K562 (cell line): ENCODE data around the gene BMF. TPM values are rescaled to one million over a fixed set of nuclear protein-coding genes. Genes with fewer than 3 reads are reported as not detected.

Experiments used
- ATAC-seq: fragments of 200-7000 bp; cut with Tn5 transposase; 3 replicates; pipeline ENCODE4 v1.9.1; 2020; ENCODE audit warnings: moderate library complexity
- BruUV-seq: library from RNA; stranded (reverse); fragments of 400-500 nt; replicated peaks from 2 replicates; lab custom pipeline; 2021; lab: Mats Ljungman, UMichigan
- CTCF ChIA-PET: fragments of 300-600 bp; formaldehyde crosslinking; extraction: SDS; loops from one replicate; lab custom pipeline; 2021; ENCODE audit warnings: low intra/inter-chr PET ratio; lab: Yijun Ruan, JAX
- POLR2A ChIA-PET: fragments of 300-600, 350-650 bp; sonication (Branson Sonifier 250); formaldehyde crosslinking; extraction: SDS; loops from one replicate; lab custom pipeline; 2021; ENCODE audit warnings: antibody characterized with exemption, inconsistent platforms; lab: Yijun Ruan, JAX
- DNase-seq, 4 experiments: peaks; one replicate each; pipeline versions ENCODE4 v3.0.0 to v3.0.0-alpha.2; 2011 to 2018; ENCODE audit warnings: low spot score in 3 of 4, mixed read lengths in 3 of 4; ENCODE audit errors: extremely low read depth in 1 of 4
- FAIRE-seq: peaks from 2 replicates; lab custom pipeline; 2011; peaks lifted over from hg19 to GRCh38; lab: Jason Lieb, UNC
- H2AFZ ChIP-seq: 2 replicates; pipeline ENCODE4 v1.6.0; 2011; ENCODE audit warnings: low read depth, low read length, control low read depth, inconsistent platforms
- H3K27ac ChIP-seq: fragments of 200-600 bp; 3 replicates; pipeline ENCODE4 v1.8.0; 2011; ENCODE audit warnings: low read depth, mild to moderate bottlenecking, control low read depth, inconsistent platforms, low read length, moderate library complexity, mixed read lengths; ENCODE audit errors: extremely low read depth
- H3K27me3 ChIP-seq, 2 experiments: fragments of 300-600 bp in 1 of 2; 2 replicates in 1 of 2; 3 replicates in 1 of 2; pipeline versions ENCODE4 v1.6.0 to v1.8.0; 2011; ENCODE audit warnings: inconsistent platforms in 2 of 2, low read length in 2 of 2, mild to moderate bottlenecking in 1 of 2, mixed read lengths in 1 of 2, moderate library complexity in 1 of 2; ENCODE audit not compliant: control insufficient read depth in 2 of 2, insufficient read depth in 2 of 2
- H3K36me3 ChIP-seq: fragments of 300-600 bp; 3 replicates; pipeline ENCODE4 v1.8.0; 2011; ENCODE audit warnings: mild to moderate bottlenecking, low read length, inconsistent platforms; ENCODE audit not compliant: control insufficient read depth, insufficient read depth
- H3K4me1 ChIP-seq, 2 experiments: fragments of 200-600 bp in 1 of 2; replicated peaks in 1 of 2; 2 replicates in 1 of 2; 3 replicates in 1 of 2; pipeline versions ENCODE4 v1.5.1 to v1.8.0; 2011; ENCODE audit warnings: inconsistent platforms in 2 of 2, low read length in 2 of 2, mild to moderate bottlenecking in 1 of 2, mixed read lengths in 1 of 2, moderate library complexity in 1 of 2; ENCODE audit not compliant: control insufficient read depth in 2 of 2, insufficient read depth in 2 of 2
- H3K4me2 ChIP-seq: 2 replicates; pipeline ENCODE4 v1.6.1; 2011; ENCODE audit warnings: low read length, control low read depth, inconsistent platforms, mixed read lengths; ENCODE audit not compliant: insufficient read depth
- H3K4me3 ChIP-seq: fragments of 200-600 bp; sonication (generic), shearing (Covaris generic); 2 replicates; pipeline ENCODE4 v1.5.1; 2016; ENCODE audit warnings: control low read depth, inconsistent platforms
- H3K79me2 ChIP-seq: fragments of 200-600 bp; 3 replicates; pipeline ENCODE4 v1.8.0; 2011; ENCODE audit warnings: low read length, inconsistent platforms; ENCODE audit not compliant: control insufficient read depth, insufficient read depth
- H3K9ac ChIP-seq, 2 experiments: 2 replicates each; pipeline versions ENCODE4 v1.6.0 to v1.6.1; 2011; ENCODE audit warnings: low read depth in 2 of 2, low read length in 2 of 2, control low read depth in 1 of 2, inconsistent platforms in 1 of 2, mild to moderate bottlenecking in 1 of 2, mixed read lengths in 1 of 2; ENCODE audit not compliant: insufficient read depth in 1 of 2
- H3K9me1 ChIP-seq: one replicate; pipeline ENCODE4 v1.6.0; 2011; ENCODE audit warnings: inconsistent platforms, mild to moderate bottlenecking, low read length, moderate library complexity; ENCODE audit not compliant: control insufficient read depth, insufficient read depth
- H3K9me3 ChIP-seq: replicated peaks from 2 replicates; pipeline ENCODE4 v1.5.1; 2011; ENCODE audit warnings: low read depth, low read length, inconsistent platforms; ENCODE audit not compliant: control insufficient read depth, insufficient read depth
- H4K20me1 ChIP-seq: replicated peaks from 2 replicates; pipeline ENCODE4 v1.6.1; 2011; ENCODE audit warnings: low read length, inconsistent platforms, mixed read lengths; ENCODE audit not compliant: control insufficient read depth, insufficient read depth
- FUS ChIP-seq: fragments of 200-400 bp; formaldehyde crosslinking; optimal IDR thresholded peaks from 2 replicates; pipeline ENCODE3; 2017; ENCODE audit warnings: low read depth, low read length
- MCM7 ChIP-seq, 2 experiments: fragments of 450-650 bp; IDR thresholded peaks; 2 replicates each; pipeline ENCODE4 v1.6.1; 2016 to 2018
- ZNF449 ChIP-seq: fragments of 250-450 bp; sonication (Bioruptor Pico); IDR thresholded peaks from 2 replicates; pipeline ENCODE4 v1.8.0; 2022; ENCODE audit warnings: moderate library complexity, mild to moderate bottlenecking, inconsistent platforms
- WGBS: fragments of 100-300 bp; shearing (Covaris generic); methylation state at CpG from one replicate; pipeline ENCODE4 v1.1.6; 2016; ENCODE audit warnings: low coverage, mixed read lengths; ENCODE audit not compliant: insufficient coverage; ENCODE audit errors: missing lambda C conversion rate; 5-methylcytosine and 5-hydroxymethylcytosine counted together
- in situ Hi-C: fragments of 300-500 bp; cut with MboI; formaldehyde crosslinking; loops from 4 replicates; pipeline ENCODE4 v1.15.0; 2018; ENCODE audit warnings: inconsistent platforms, mixed read lengths
- intact Hi-C: fragments of 100-400 bp; cut with micrococcal nuclease; formaldehyde crosslinking; loops from 2 replicates; pipeline ENCODE4 v1.14.2; 2022
- polyA plus RNA-seq, 8 experiments: library from polyadenylated mRNA; depleted of rRNA in 4 of 8; stranded (reverse) in 5 of 8; unstranded in 3 of 8; fragments of >200 nt; fragmentation: Nextera tagmentation in 2 of 8; fragmentation: Illumina TruSeq in 1 of 8; extraction: Ambion mirVana in 2 of 8; extraction: Trizol in 1 of 8; gene quantifications; 2 replicates each; pipeline versions ENCODE4 v1.2.1 to v1.2.3, GENCODE V29; 2011 to 2014; ENCODE audit warnings: inconsistent platforms in 1 of 8, missing spikeins in 1 of 8
- total RNA-seq, 7 experiments: library from RNA; depleted of rRNA in 6 of 7; stranded (reverse); fragments of >200 nt in 6 of 7; fragmentation: Illumina TruSeq in 2 of 7; extraction: Trizol in 2 of 7; gene quantifications; 2 replicates each; pipeline versions ENCODE4 v1.2.1 to v1.2.3, GENCODE V29; 2011 to 2021; ENCODE audit warnings: low replicate concordance in 1 of 7

BMF gene
- total and polyA plus RNA-seq, 9 of the 15 experiments (the other 6 are each of a cell fraction or from before 2014, with no cell fraction given): 0.25 to 0.91 (median 0.59) TPM; not detected in 2

GRCh38 chr15:40058476-40059140 is 50.1 kb downstream of the BMF start:
- in situ Hi-C loops: loop anchor here (10.0 kb wide), 1 partner anchor 366 kb away; no protein-coding TSS in a partner anchor
- Histone ChIP-seq H3K9me3 (no peaks in the 10 kb centered on the region), H3K36me3 (no peaks in the 10 kb centered on the region), H4K20me1 (no peaks in the 10 kb centered on the region), H3K9ac (peak overlapping the region in 1 of 2 experiments; percentile 28; a peak in 1 of 4 replicates), H3K79me2 (no peaks in the 10 kb centered on the region), H3K27me3 (no peaks in the 10 kb centered on the region), H3K4me3 (no peak overlapping the region), H2AFZ (no peak overlapping the region), H3K4me2 (no peak overlapping the region), H3K9me1 (no peaks in the 10 kb centered on the region), H3K27ac (no peak overlapping the region), H3K4me1 (peaks cover 0 to 3% of the 10 kb centered on the region in 2 experiments; a peak in 1 of 5 replicates)
- ATAC-seq: no peak
- 23% methylated on average over 3 of the region's 3 CpGs for WGBS
- FAIRE-seq: no peak
- no TSS peak for BruUV-seq
- CTCF ChIA-PET: no interaction called here
- DNase-seq: no peak
- POLR2A ChIA-PET: interaction anchor here (1.1 to 1.7 kb wide), 2 partner anchors 9 to 13 kb away, joined by 5 to 6 read pairs; no protein-coding TSS in a partner anchor
- TF ChIP-seq FUS: no peak
- no peak for TF ChIP-seq ZNF449
- no peak for TF ChIP-seq MCM7 (IDR thresholded peaks at IDR 0.05)
- intact Hi-C loops: no loop called here
